GM21619 (cell line): ENCODE results near the gene BANP.
"Not testable (repeated sequence)": the region's sequence is repeated elsewhere in the genome, so short reads cannot be mapped to it uniquely, and the experiment has no call there.

Experiments
- ATAC-seq: cut with Tn5 transposase; IDR thresholded peaks from one replicate; pipeline ENCODE4 v1.9.1; 2021; ENCODE audit not compliant: unreplicated experiment

Gene BANP

GRCh38 chr16:88013766-88014251 is 62.6 kb downstream of the BANP start:
- ATAC-seq, result no peak

GRCh38 chr16:88014252-88014781 is 63.1 kb downstream of the BANP start:
- no peak for ATAC-seq

- no peak for ATAC-seq
These were observed 63.9 kb downstream of the BANP start for GRCh38 chr16:88014954-88015805.

DNA sequence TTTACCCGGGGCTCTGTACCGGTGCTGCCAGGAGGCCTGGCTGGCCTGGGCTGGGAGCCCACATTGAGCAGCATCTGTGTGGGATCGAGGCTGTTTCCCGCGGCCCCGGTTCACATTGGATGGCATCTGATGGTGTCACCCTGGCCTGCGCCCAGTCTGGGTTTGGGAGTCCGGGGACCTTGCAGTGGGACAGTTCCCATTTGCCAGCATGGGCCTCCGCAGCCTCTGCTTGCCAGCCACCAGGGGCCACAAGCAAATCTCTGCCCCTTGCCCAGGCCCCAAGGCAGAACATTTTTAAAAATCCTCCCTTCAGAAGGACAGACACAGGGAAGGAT is 64.5 kb downstream of the BANP start:
- no peak for ATAC-seq

DNA sequence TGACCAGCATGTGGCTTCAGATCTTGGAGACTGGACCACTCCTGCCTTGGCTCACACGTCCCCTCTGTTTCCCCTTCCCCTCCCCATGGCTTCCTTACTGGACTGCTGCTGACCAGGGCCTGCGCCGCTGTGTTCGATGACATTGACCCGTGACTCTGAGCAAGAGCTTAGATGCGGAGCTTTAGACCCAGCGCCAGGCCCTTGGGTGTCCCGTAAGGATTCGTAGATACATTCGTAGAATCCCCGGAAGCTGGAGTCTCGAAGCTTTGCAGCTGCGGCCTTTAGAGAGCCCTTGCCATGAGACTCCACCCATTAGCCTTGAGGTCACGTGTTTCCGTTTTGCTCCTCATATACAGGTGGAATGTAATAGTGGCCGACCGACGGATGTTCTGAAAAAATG is 65.2 kb downstream of the BANP start:
- not testable (repeated sequence) for ATAC-seq

DNA sequence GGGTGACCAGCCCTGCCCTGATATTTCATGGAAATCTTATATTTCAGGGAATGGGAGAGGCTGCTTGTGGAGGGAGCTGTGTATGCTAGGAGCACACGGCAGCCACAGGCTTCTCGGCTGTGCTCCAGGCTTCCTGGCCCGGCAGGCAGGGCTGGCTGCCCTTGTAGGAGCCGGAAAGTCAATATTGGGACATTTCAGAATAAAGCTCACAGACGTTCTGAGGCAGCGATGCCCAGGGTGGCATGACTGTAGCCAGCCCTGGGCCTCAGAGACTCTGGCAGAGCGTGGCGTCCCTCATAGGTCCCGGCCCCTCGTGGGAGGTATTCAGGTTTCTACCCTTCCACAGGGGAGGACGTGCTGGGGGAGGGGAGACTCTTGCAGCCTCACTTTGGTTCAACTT is 65.7 kb downstream of the BANP start:
- ATAC-seq, result no peak

- ATAC-seq, result no peak
These were observed 66.4 kb downstream of the BANP start for GRCh38 chr16:88017587-88018101.

GRCh38 chr16:88018382-88018781 is 67.1 kb downstream of the BANP start:
- ATAC-seq, result not testable (repeated sequence)

DNA sequence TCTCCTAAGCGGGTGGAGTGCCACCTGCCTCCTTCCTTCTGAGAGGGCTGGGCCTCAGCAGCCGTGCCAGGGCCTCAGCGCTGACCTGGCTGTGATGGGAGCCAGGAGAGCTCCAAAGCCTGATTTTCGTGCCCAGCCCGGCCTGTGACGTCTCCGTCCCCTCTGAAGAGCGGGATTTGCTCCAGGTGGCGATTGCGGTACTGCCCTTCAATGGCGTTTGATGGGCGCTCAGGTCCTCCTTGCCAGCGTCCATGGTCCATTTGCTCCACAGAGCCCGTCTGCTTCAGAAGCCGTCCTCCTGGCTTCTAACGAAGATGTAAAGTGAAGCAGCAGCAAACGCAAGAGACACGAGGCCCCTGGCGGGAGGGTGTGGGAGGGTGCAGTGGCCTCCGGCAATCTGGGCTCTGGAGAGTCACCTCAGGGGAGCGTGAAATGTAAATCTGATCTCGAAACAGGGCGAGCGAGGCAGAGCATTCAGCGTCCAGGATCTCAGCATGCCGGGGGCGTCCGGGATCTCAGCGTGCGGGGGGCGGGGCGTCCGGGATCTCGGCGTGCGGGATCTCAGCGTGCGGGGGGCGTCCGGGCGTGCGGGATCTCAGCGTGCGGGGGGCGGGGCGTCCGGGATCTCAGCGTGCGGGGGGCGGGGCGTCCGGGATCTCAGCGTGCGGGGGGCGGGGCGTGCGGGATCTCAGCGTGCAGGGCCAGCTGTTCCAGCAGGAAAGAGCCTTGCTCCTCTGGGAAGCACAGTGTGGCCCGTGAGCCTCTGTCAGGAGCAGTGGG is 68.0 kb downstream of the BANP start:
- not testable (repeated sequence) for ATAC-seq

GRCh38 chr16:88019821-88020515 is 68.7 kb downstream of the BANP start:
- no peak for ATAC-seq

- no peak for ATAC-seq
These were observed 69.3 kb downstream of the BANP start for GRCh38 chr16:88020516-88020885.

DNA sequence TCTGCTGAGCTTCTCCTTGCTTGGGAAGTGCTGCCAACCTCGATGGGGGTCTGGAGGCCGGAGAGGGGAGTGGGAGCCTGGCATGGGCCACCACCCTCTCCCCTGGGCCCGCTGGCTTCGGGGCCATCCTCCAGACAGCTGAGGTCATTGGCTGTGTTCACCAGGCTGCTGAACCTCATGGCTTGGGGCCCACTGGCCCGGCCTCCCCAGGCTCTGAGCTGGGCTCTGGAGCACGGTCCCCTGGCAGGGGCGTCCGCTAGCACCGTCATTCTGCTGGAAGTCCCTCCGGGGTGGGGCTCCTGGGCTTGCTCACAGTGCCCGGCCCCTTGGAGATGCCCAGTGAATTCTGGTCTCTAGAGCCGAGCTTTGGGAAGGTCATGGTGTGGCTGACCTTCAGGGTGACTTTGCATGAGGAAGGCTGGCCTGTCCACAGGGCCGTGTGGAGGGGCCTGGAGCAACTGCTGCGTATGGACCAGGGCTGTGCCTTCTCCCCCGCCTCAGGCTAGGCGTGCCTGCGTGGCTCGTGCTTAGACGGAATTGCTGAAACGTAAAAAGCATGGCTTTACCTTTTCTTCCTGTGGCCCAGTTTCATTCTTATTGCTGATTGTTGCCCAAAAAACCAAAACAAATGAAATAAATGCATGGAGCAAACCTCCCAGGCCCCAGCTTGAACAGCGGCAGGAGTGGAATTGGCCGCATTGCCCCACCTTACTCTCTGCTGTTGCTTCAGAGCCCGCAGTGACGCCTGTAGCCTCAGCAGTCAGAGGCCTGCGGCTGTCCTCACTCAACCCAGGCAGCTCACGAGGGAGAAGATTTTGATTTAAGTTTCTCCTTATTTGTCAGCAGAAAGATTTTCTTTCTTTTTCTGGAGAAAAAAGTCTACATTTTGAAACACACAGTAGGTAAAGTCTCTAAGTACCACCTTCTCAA is 70.1 kb downstream of the BANP start:
- ATAC-seq, result not testable (repeated sequence)

DNA sequence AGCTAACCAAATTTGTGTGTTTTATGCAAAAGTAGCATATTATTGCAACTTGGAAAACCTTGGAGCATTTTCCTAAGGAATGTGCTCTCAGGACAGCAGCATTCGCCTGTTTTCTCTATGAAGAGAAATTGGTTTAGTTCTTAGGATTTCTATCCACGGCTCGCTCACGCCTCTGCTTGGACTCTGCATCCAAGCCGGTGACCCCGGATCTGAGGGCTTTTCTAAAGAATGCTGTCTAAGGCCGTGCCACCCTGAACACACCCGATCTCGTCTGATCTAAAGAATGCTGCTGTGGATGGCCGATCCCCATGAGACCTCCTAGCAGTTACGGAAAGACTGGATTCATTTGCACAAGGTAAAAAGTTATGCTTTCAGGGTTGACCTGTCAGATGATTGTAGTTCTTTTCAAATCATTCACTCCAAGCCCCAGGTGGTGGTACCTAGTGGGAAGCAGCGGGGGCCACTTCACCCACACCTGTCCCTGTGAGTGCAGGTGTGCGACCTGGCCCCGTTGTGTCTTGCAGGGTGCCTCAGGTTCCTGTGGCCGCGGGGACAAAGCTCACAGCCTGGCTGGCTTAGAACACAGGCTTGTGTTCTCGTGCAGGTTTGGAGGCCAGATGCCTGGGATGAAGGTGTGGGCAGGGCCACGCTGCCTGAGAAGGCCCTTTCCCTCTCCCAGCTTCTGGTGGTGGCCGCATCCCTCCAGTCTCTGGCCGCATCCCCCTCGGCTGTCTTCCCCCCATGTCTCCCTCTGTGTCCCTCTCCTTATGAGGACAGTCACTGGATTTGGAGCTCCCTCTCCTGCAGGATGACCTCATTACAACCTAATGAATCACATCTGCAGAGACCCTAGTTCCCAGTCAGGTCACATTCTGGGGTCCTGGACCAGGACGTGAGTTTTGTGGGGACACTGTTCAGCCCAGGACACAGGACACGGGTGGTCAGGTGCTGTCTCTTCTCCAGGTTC is 71.1 kb downstream of the BANP start:
- no peak for ATAC-seq

DNA sequence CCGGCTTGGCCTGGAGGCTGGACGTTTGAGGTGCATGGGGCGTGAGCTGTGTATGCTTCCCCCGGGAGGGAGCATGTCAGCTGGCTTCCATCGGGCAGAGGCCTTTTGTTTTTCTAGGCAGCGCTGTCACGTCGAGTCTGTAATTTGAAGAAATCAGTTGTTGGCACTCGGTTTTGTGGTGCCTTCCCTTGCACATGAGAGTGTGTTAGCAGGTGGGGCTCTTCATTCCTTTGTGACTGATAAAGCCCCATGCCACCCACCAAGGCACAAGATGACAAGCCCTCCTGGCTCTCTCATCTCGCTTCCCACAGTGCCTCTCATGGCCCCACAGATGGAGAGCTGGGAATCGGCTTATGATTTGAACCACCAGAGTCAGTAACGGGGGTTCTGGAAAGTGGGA is 72.1 kb downstream of the BANP start:
- no peak for ATAC-seq

GRCh38 chr16:88023786-88024185 is 72.6 kb downstream of the BANP start:
- ATAC-seq, result no peak

DNA sequence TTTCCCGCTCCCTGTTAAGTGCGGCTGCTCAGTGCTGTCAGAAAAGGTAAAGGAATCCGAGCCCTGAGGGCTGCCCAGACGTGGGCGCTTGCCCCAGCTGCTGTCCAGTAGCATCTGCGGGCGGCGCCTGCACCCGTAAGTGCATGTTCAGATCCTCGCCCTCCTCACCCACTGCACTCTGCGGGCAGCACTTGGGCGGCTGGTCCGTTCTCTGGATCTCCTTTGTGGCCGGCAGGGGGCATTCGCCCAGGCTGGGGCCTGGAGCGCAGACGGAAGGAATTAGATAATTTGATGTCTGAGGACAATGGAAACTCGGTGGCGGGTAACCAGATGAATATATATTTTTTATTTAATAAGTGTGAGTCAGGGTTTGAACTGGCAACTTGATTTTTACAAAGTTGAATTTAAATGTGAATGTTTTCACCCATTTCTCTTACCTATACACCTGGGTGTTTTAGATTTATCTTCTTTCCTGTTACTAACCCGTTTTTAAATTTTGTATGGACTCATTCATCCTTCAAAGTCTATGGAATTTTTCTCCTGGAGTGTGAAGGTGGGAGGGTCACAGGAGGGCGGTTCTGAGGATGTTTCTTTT is 73.4 kb downstream of the BANP start:
- ATAC-seq, result not testable (repeated sequence)

DNA sequence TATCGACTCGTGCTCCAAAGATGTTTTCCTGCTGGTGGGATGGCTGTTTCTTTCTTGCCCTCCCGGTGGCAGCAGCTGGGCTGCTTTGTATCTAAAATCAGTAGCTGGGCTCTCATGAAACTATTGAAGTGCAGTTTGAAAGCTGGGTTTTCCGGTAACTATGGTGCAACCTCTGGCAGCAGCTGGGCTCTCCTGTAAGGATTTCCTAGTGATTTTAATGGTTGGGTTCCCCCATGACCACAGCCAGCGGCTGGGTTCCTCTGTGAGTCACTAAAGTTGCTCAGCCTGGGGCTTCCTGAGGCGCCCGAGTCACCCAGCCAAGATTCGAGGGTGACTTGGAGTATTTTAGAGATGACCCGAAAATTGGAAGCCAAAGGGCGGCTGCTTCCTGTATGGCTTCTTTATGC is 73.9 kb downstream of the BANP start:
- not testable (repeated sequence) for ATAC-seq

DNA sequence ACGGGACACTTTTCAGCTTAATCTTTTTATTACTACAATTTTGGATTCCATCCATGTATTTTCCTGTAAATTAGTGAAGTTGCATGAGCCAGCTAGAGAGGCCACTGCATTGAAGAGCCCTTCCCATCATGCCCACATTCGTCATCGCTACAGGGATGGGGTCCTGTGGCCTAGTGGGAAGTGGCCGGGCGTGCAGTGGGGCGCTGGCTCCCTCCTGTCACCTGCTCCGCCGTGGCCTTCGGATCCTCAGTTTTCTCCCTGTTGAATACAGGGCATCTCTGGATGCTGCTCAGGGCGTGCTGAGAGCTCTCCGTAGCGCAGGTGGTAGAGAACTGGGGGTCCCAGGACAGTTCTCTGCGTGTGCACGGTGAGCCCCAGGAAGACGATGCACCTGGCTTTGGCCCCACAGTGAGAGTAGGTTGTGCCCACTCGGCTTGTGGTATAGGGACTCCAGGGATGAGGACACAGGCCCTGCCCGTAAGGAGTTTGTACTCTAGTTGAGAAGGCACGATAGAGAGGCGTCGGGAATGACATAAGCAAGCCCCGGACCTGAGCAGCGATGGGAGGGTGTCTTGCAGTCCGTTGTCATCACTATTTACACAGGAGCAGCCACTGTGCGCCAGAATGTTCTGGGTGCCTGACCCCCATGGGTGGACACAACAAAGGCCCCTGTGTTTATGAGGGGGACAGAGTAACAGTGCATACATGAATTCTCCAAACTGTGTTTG is 74.8 kb downstream of the BANP start:
- ATAC-seq, result not testable (repeated sequence)
